NCI-H1930 (cell line): ENCODE data around the gene ZNF784.
"Not testable (repeated sequence)": the region's sequence is repeated elsewhere in the genome, so short reads cannot be mapped to it uniquely, and the experiment has no call there.

Experiments used
- DNase-seq, 2 experiments: peaks; one replicate each; lab custom pipeline; 2025; lab: John Stamatoyannopoulos, UW

Gene ZNF784

DNA sequence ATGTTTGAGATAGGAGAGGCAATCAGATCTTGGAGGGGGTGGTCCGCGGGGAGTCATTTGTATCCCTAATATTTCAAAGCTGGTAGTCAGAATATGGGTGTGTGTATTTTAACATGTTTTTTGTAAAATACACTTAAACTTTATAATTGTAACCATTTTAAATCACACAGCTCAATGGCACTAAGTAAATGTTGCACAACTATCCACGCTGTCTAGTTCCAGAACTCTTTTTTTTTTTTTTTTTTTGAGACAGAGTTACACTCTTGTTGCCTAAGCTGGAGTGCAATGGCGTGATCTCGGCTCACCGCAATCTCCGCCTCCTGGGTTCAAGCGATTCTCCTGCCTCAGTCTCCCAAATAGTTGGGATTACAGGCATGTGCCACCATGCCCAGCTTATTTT lies 40.5 kb downstream of the ZNF784 start:
- DNase-seq: not testable (repeated sequence)

DNA sequence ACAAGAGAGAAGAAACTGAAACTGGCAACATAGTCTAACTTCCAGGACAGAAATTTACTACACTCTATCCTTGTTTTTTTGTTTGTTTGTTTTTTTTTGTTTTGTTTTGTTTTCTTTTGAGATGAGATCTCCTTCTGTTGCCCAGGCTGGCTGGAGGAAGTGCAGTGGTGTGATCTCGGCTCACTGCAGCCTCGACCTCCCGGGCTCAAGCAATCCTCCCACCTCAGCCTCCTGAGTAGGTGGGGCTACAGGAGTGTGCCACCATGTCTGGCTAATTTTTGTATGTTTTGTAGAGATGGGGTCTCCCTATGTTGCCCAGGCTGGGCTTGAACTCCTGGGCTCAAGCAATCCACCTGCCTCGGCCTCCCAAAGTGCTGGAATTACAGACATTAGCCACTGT lies 42.1 kb downstream of the ZNF784 start:
- DNase-seq: not testable (repeated sequence)

DNA sequence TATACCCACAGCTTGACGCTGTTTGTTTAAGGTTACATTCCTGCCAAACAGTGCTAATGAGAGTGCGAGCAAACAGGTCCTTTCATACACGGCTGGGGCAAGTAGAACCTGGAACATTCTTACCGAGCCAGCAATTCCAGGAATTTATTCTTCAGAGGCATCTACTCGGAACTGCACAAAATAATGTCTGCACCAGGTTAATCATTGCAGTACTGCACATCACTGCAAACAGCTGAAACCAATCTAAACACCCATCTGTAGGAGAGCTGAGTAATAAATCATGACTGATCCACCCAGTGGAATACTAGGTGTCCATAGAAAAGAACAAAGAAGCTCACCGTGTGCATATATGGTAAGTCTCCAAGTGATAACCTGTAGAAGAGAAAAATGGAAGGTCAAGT lies 42.5 kb downstream of the ZNF784 start:
- DNase-seq: no peak

DNA sequence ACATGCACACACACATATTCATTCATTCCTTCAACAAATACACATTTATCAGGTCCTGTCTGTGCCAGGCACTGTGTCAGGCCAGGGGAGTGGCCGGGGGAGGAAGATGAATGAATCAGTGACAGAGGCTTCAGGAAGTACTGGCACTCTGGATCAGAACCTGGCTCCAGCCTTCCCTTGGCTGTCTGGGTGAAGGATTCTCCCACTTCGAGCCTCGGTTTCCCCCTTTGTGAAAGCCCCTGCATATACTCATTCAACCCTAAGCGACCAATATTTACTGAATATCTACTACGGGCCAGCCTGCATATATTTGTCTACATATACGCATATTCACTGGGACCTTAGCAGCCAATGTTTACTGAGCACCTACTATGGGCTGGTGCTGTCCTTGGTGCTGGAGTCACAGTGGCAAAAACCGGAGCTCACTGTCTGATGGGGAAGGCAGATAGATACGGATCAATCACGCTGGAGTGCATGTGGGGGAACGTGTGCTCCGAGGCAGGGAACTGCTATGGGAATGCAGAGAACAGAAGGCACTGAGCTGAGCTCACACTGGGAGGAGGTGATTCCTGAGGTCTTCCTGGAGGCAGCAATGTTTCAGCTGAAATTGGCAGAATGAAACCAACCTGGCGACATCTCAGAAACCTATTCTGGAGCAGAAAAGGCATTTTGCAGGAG lies 43.1 kb downstream of the ZNF784 start:
- DNase-seq: no peak

DNA sequence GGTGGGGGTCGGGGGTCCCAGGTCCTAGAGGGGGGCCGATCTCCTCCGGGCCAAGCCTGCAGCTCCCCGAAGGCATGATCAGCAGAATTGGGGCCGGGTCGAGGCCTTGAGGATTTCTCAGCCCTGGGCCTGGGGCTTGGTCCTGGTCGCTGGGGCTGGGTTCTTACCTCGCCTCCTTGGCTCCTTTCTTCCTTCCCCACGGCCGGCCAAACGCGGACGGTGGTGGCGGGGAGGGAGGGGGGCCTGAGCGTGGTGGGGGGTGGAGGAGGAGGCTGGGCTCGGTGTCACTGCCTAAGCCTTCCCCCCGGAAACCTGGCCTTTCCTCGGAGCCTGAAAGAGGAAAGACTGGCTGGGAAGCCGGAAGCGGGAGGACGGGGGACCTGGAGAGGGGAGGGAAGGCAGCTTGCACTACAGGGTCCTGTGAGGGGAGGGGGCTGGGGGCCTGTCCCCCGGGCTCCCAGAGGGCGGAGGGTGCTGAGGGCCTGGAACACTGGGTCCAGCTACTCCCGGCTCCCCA lies 43.7 kb downstream of the ZNF784 start, which contains the start of gene ZNF579:
Gene ZNF579 (minus strand): TSS at position 221 of the 517 bp plus-strand sequence. CDS start 1,209 bp downstream, outside the sequence.
- DNase-seq: peak; percentile 89 to 92

DNA sequence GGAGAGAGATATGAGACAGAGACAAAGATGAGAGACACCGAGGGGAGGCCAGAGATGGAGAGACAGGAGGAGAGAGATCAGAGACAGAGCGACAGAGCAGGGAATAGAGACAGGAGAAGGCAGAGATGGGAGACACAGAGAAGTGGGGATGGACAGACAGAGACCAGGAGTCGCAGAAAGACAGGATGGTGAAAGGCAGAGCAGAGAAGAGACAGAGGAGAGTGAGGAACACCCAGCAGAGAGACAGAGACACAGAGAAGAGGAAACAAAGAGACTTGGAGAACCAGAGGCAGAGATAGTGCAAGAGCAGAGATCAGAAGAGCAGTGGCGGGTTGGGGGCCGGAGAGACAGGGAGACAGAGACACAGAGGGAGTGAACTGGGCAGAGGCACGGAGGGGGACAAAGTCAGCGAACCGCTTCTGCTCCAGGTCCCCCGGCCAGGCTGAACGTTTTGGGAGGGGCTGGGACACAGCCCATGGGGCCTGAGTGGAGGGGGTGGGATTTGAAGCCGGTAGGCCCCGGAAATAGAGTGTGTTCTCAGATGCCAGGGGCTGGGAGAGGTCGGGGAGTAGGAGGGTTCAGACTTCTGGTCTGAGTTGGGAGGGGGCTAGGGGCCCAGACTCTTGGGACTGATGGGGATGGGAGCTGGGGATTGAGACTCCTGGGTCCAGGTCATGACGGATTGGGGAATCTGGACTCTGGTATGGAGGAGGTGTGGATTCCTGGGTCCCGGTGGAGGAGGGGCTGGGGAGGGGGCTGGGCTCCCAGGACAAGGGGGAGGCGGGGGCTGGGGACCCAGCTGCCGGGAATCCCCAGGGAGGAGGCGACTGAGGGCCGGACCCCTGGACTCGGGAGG lies 44.4 kb downstream of the ZNF784 start:
- DNase-seq: no peak

DNA sequence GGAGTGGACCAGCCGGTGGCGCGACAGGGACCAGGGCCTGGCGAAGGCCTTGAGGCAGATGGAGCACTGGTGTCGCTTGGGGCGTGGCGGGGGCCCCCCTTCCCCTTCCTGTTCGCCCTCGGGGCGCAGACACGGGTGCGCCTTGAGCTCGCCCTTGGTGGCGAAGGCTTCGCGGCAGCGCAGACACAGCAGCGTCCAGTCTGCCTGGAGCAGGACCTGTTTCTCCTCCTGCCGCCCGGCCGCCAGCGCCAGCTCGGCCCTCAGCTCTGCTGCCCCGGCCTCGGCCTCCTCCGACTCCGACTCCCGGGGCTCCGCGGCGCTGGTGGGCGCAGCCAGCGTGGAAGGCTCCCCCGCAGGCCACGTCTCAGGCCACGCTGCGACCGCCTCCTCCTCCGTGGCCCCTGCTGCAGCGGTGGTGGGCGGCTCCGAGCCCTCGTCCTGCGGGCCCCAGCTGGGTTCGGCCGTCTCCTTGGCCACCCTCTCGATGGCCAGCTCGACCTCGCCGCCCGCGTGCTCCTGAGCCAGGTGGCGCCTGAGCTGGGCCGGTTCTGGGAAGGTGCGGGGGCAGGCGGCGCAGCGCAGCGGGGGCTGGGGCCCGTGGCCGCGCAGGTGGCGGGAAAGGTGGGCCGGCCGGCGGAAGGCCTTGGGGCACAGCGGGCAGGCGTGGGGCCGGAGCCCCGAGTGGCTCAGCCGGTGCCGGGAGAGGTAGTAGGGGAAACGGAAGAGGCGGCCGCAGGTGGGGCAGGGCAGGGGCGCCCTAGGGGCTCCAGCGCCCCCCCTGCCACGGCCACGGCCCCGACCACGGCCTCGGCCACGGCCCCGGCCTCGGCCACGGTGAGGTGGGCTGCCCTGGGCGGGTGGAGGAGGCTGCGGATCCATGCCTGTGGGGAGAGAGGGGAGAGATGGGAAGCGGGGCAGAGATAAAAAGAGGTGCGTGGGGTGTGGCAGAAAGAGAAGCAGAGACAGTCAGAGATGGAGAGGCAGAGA lies 45.3 kb downstream of the ZNF784 start:
- no peak for DNase-seq

DNA sequence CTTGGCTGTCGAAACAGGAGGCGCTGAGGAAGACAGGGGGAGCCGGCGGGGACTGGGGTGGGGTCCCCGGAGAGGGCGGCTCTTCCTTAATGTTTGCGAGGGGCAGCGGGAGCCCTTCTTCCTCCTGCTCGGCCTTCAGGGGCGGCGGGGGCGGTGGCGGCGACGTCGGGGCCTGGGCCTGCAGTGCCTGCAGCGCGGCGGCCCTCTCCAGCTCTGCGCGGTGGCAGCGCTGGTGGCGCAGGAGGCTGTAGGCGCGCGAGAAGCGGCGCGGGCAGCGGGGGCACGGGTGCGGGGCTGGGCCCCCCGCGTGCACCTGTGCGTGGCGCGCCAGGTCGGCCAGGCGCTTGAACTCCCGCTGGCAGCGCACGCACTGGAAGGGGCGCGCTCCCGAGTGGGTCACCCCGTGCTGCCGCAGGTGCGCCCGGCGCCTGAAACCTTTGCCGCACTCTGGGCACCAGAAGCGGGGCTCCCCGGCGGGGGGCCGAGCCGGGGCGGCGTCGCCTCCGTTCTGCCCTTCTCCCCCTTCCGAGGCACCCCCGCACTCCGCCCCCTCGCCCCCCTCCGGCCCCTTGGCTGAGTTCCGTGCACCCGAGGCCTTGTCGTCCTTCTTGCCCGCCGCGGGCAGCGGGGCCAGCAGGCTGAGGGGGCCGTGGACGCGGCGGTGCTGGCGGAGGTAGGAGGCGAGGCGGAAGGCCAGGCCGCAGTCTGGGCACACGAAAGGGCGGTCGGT lies 46.2 kb downstream of the ZNF784 start:
- no peak for DNase-seq

DNA sequence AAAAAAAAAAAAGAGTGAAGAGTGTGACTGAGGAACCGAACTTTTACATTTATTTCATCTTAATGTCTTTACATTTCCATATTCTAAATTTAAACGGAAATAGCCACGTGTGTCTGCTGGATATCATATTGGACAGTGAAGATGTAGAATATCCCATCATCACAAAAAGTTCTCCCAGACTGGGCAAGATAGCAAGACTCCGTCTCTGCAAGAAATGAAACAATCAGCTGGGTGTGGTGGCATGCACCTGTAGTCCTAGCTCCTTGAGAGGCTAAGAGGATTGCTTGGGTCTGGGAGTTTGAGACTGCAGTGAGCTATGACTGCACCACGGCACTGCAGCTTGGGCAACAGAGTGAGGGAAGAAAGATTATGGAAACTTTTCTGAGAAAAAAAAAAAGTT lies 47.6 kb downstream of the ZNF784 start:
- DNase-seq: no peak

DNA sequence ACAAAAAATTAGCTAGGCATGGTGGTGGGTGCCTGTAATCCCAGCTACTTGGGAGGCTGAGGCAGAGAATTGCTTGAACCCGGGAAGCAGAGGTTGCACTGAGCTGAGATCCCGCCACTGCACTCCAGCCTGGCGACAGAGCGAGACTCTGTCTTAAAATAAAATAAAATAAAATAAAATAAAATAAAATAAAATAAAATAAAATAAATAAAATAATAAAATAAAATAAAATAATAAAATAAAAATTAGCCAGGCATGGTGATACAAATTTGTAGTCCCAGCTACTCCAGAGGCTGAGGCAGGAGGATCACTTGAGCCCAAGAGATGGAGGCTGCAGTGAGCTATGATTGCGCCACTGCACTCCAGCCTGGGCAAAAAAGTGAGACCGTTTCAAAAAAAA lies 50.4 kb downstream of the ZNF784 start:
- DNase-seq: not testable (repeated sequence)
